H9 (cell line): Measurements from ENCODE around the gene TMSB4X. TPM values are rescaled to one million over a fixed set of nuclear protein-coding genes. Genes with fewer than 3 reads are reported as not detected.
A peak's percentile ranks its signal among the peaks of the same experiment; 100 is the strongest.

ENCODE experiments used
- DNase-seq: peaks from one replicate; pipeline ENCODE4 v3.0.0-alpha.2; 2017
- H2AFZ ChIP-seq: one replicate; pipeline ENCODE4 v1.6.1; 2013; ENCODE audit warnings: mild to moderate bottlenecking, low read length, control low read depth, moderate library complexity
- H2AK5ac ChIP-seq: 2 replicates; pipeline ENCODE4 v1.6.1; 2013; ENCODE audit warnings: low read length, control low read depth, mixed read lengths; ENCODE audit not compliant: insufficient read length
- H2BK120ac ChIP-seq: one replicate; pipeline ENCODE4 v1.6.1; 2013; ENCODE audit warnings: low read depth, mild to moderate bottlenecking, low read length, control low read depth, inconsistent platforms; ENCODE audit not compliant: poor library complexity, severe bottlenecking
- H2BK12ac ChIP-seq: 2 replicates; pipeline ENCODE4 v1.6.1; 2013; ENCODE audit warnings: low read length, control low read depth, mixed read lengths, low read depth; ENCODE audit not compliant: insufficient read length
- H2BK15ac ChIP-seq: 2 replicates; pipeline ENCODE4 v1.6.1; 2013; ENCODE audit warnings: low read depth, low read length, control low read depth
- H2BK20ac ChIP-seq: one replicate; pipeline ENCODE4 v1.6.1; 2013; ENCODE audit warnings: low read depth, mild to moderate bottlenecking, low read length, control low read depth, inconsistent platforms; ENCODE audit not compliant: poor library complexity, severe bottlenecking
- H2BK5ac ChIP-seq: 2 replicates; pipeline ENCODE4 v1.6.1; 2013; ENCODE audit warnings: low read length, control low read depth, mixed read lengths; ENCODE audit not compliant: insufficient read length
- H3K14ac ChIP-seq: 2 replicates; pipeline ENCODE4 v1.6.1; 2013; ENCODE audit warnings: low read length, control low read depth; ENCODE audit not compliant: insufficient read depth
- H3K18ac ChIP-seq: 2 replicates; pipeline ENCODE4 v1.6.1; 2013; ENCODE audit warnings: low read depth, mild to moderate bottlenecking, mixed read lengths, low read length, control low read depth; ENCODE audit not compliant: insufficient read length
- H3K23ac ChIP-seq: 2 replicates; pipeline ENCODE4 v1.6.1; 2013; ENCODE audit warnings: low read length, control low read depth, mixed read lengths, low read depth; ENCODE audit not compliant: insufficient read length
- H3K23me2 ChIP-seq: 2 replicates; pipeline ENCODE4 v1.6.1; 2013; ENCODE audit warnings: low read depth, mild to moderate bottlenecking, mixed read lengths, low read length, control low read depth; ENCODE audit not compliant: insufficient read length, poor library complexity, severe bottlenecking
- H3K27ac ChIP-seq: 2 replicates; pipeline ENCODE4 v1.5.1; 2013; ENCODE audit warnings: low read length, control low read depth, mixed read lengths, low read depth; ENCODE audit not compliant: insufficient read length
- H3K27me3 ChIP-seq: 2 replicates; pipeline ENCODE4 v1.6.1; 2013; ENCODE audit warnings: low read length, control low read depth, inconsistent platforms; ENCODE audit not compliant: insufficient read depth
- H3K4ac ChIP-seq: 2 replicates; pipeline ENCODE4 v1.6.1; 2013; ENCODE audit warnings: low read depth, mild to moderate bottlenecking, control low read depth, inconsistent platforms, low read length, moderate library complexity
- H3K4me1 ChIP-seq: 2 replicates; pipeline ENCODE4 v1.6.1; 2013; ENCODE audit warnings: low read length, control low read depth, inconsistent platforms; ENCODE audit not compliant: insufficient read depth
- H3K4me2 ChIP-seq: 2 replicates; pipeline ENCODE4 v1.6.1; 2013; ENCODE audit warnings: low read length, control low read depth, mixed read lengths; ENCODE audit not compliant: insufficient read length, insufficient read depth
- H3K56ac ChIP-seq: 2 replicates; pipeline ENCODE4 v1.6.1; 2013; ENCODE audit warnings: low read depth, mild to moderate bottlenecking, mixed read lengths, low read length, control low read depth; ENCODE audit not compliant: insufficient read length
- H3K79me1 ChIP-seq: 2 replicates; pipeline ENCODE4 v1.6.1; 2013; ENCODE audit warnings: low read depth, mild to moderate bottlenecking, moderate library complexity, low read length, control low read depth, inconsistent platforms; ENCODE audit not compliant: insufficient read depth, poor library complexity, severe bottlenecking
- H3K79me2 ChIP-seq: 2 replicates; pipeline ENCODE4 v1.6.1; 2013; ENCODE audit warnings: low read length, control low read depth, inconsistent platforms; ENCODE audit not compliant: insufficient read depth
- H3K9ac ChIP-seq: 2 replicates; pipeline ENCODE4 v1.6.1; 2013; ENCODE audit warnings: low read length, control low read depth, mixed read lengths; ENCODE audit not compliant: insufficient read length; ENCODE audit errors: extremely low read depth
- H3K9me3 ChIP-seq: one replicate; pipeline ENCODE4 v1.6.1; 2013; ENCODE audit warnings: low read depth, low read length, inconsistent platforms; ENCODE audit not compliant: control insufficient read depth
- H3T11ph ChIP-seq: one replicate; pipeline ENCODE4 v1.6.1; 2013; ENCODE audit warnings: mild to moderate bottlenecking, low read length, control low read depth, inconsistent platforms
- H4K20me1 ChIP-seq: one replicate; pipeline ENCODE4 v1.6.1; 2013; ENCODE audit not compliant: control insufficient read depth, insufficient read length, insufficient read depth
- H4K5ac ChIP-seq: 2 replicates; pipeline ENCODE4 v1.6.1; 2013; ENCODE audit warnings: low read depth, mild to moderate bottlenecking, mixed read lengths, low read length, control low read depth; ENCODE audit not compliant: insufficient read length
- H4K8ac ChIP-seq: replicated peaks from 2 replicates; pipeline ENCODE4 v1.6.1; 2013; ENCODE audit warnings: low read length, control low read depth, mixed read lengths, low read depth; ENCODE audit not compliant: insufficient read length
- H4K91ac ChIP-seq: 2 replicates; pipeline ENCODE4 v1.6.1; 2013; ENCODE audit warnings: low read depth, mild to moderate bottlenecking, moderate library complexity, mixed read lengths, low read length, control low read depth; ENCODE audit not compliant: insufficient read length
- H3K27ac Mint-ChIP-seq, 3 experiments: 2 replicates in 2 of 3; 3 replicates in 1 of 3; pipeline ENCODE4 v1.8.0; 2020 to 2021; ENCODE audit warnings: mixed read lengths in 3 of 3, mild to moderate bottlenecking in 1 of 3, moderate library complexity in 1 of 3
- H3K27me3 Mint-ChIP-seq: 2 replicates; pipeline ENCODE4 v1.8.0; 2021; ENCODE audit warnings: low read depth, mild to moderate bottlenecking, moderate library complexity, mixed read lengths
- H3K36me3 Mint-ChIP-seq, 3 experiments: 2 replicates in 2 of 3; 3 replicates in 1 of 3; pipeline ENCODE4 v1.8.0; 2020 to 2021; ENCODE audit warnings: low read depth in 3 of 3, mixed read lengths in 3 of 3; ENCODE audit not compliant: insufficient read depth in 1 of 3
- H3K4me1 Mint-ChIP-seq, 2 experiments: 2 replicates each; pipeline ENCODE4 v1.8.0; 2020; ENCODE audit warnings: mixed read lengths in 2 of 2
- H3K4me3 Mint-ChIP-seq, 2 experiments: 2 replicates in 1 of 2; 3 replicates in 1 of 2; pipeline ENCODE4 v1.8.0; 2020 to 2021; ENCODE audit warnings: mild to moderate bottlenecking in 2 of 2, mixed read lengths in 2 of 2, moderate library complexity in 1 of 2
- H3K9me3 Mint-ChIP-seq, 2 experiments: 2 replicates in 1 of 2; 3 replicates in 1 of 2; pipeline ENCODE4 v1.8.0; 2020; ENCODE audit warnings: mild to moderate bottlenecking in 2 of 2, mixed read lengths in 2 of 2, moderate library complexity in 1 of 2
- CTCF ChIP-seq: fragments of 200-600 bp; sonication (generic); conservative IDR thresholded peaks from 3 replicates; pipeline ENCODE4 v1.8.0; 2021; ENCODE audit warnings: antibody characterized with exemption, mild to moderate bottlenecking
- WGBS: extraction: QIAGEN DNeasy Blood & Tissue Kit; methylation state at CpG from one replicate; pipeline ENCODE4 v1.1.7; 2013; ENCODE audit warnings: missing lambda C conversion rate, low lambda C conversion rate, mixed read lengths; ENCODE audit not compliant: insufficient read length; ENCODE audit errors: extremely low coverage; 5-methylcytosine and 5-hydroxymethylcytosine counted together
- total RNA-seq: library from RNA; stranded (reverse); gene quantifications from 2 replicates; pipeline ENCODE4 v1.2.1, GENCODE V29; 2021

Gene TMSB4X
- total RNA-seq, 1 experiment from 2014 or later = 2,733 TPM

GRCh38 chrX:12999422-12999821 lies 24.5 kb downstream of the TMSB4X start:
- Histone ChIP-seq H2AK5ac (no peak overlapping the region), H3K9ac (no peak overlapping the region), H2AFZ (no peak overlapping the region), H2BK120ac (no peak overlapping the region), H3K9me3 (no peaks in the 10 kb centered on the region), H3K18ac (no peak overlapping the region), H3K23me2 (no peaks in the 10 kb centered on the region), H4K91ac (no peak overlapping the region), H3K4me1 (peaks cover 2% of the 10 kb centered on the region; the same call in 1 of the 2 replicates), H3K14ac (no peak overlapping the region), H3K27ac (peak overlapping the region; percentile 62), H3K79me2 (no peaks in the 10 kb centered on the region), H2BK5ac (no peak overlapping the region), H3K4me2 (no peak overlapping the region), H3K56ac (no peak overlapping the region), H3T11ph (no peak overlapping the region), H4K8ac (no peak overlapping the region), H3K27me3 (no peaks in the 10 kb centered on the region), H2BK15ac (no peak overlapping the region), H2BK20ac (no peak overlapping the region), H3K79me1 (no peaks in the 10 kb centered on the region), H3K23ac (no peak overlapping the region), H3K4ac (no peak overlapping the region), H2BK12ac (no peak overlapping the region), H4K20me1 (no peaks in the 10 kb centered on the region), H4K5ac (no peak overlapping the region)
- peak overlapping the region; percentile 22 to 50 (median 29); a peak in 2 of 7 replicates for H3K27ac Mint-ChIP-seq
- no peaks in the 10 kb centered on the region for H3K27me3 Mint-ChIP-seq
- TF ChIP-seq CTCF = no peak
- peaks cover 22 to 24% of the 10 kb centered on the region in 2 experiments for H3K4me1 Mint-ChIP-seq
- peaks cover 0 to 2% (median 0%) of the 10 kb centered on the region in 3 experiments; a peak in 1 of 7 replicates for H3K36me3 Mint-ChIP-seq
- no peak for DNase-seq
- no CpG with 5 or more reads among the region's 9 CpGs for WGBS
- no peak overlapping the region for H3K4me3 Mint-ChIP-seq
- peaks cover 43 to 60% of the 10 kb centered on the region in 2 experiments for H3K9me3 Mint-ChIP-seq
